WTC11 (cell line): Measurements from ENCODE around the gene CARMIL1.

ENCODE experiments used
- ATF2 ChIP-seq: sonication (generic); formaldehyde crosslinking; IDR thresholded peaks from 2 replicates; pipeline ENCODE4 v1.8.1; 2022; ENCODE audit warnings: low read depth, missing genetic modification reagents, borderline replicate concordance
- CTCF ChIP-seq: fragments of 200-600 bp; IDR thresholded peaks from 2 replicates; pipeline ENCODE4 v1.8.0; 2022; ENCODE audit warnings: antibody characterized with exemption
- ELF4 ChIP-seq: sonication (generic); formaldehyde crosslinking; IDR thresholded peaks from 2 replicates; pipeline ENCODE4 v1.8.1; 2022; ENCODE audit warnings: low read depth, mild to moderate bottlenecking, moderate library complexity, missing genetic modification reagents
- EMX1 ChIP-seq: fragments of 250-450 bp; sonication (Bioruptor Pico); IDR thresholded peaks from 2 replicates; pipeline ENCODE4 v1.8.0; 2021; ENCODE audit warnings: mild to moderate bottlenecking
- HMGXB4 ChIP-seq: sonication (generic); formaldehyde crosslinking; IDR thresholded peaks from 2 replicates; pipeline ENCODE4 v1.8.1; 2023; ENCODE audit warnings: mild to moderate bottlenecking, moderate library complexity, missing genetic modification reagents
- JUN ChIP-seq: sonication (generic); formaldehyde crosslinking; IDR thresholded peaks from 2 replicates; pipeline ENCODE4 v1.8.0; 2023; ENCODE audit warnings: mild to moderate bottlenecking, missing genetic modification reagents
- MAX ChIP-seq: sonication (generic); formaldehyde crosslinking; IDR thresholded peaks from 2 replicates; pipeline ENCODE4 v1.8.0; 2022; ENCODE audit warnings: mild to moderate bottlenecking, missing genetic modification reagents
- PREB ChIP-seq: sonication (generic); formaldehyde crosslinking; IDR thresholded peaks from 2 replicates; pipeline ENCODE4 v1.8.1; 2022; ENCODE audit warnings: mild to moderate bottlenecking, missing genetic modification reagents, moderate library complexity, borderline replicate concordance
- ZNF232 ChIP-seq: sonication (generic); formaldehyde crosslinking; IDR thresholded peaks from 2 replicates; pipeline ENCODE4 v1.8.0; 2022; ENCODE audit warnings: mild to moderate bottlenecking, missing genetic modification reagents

- TF ChIP-seq CTCF (no peak), HMGXB4 (CRISPR knock-in tag) (no peak), PREB (CRISPR knock-in tag) (no peak), ATF2 (no peak), ELF4 (no peak), EMX1 (CRISPR knock-in tag) (no peak), MAX (no peak), ZNF232 (CRISPR knock-in tag) (no peak), JUN (CRISPR knock-in tag) (no peak)
Observed at GRCh38 chr6:25239059-25239458, 40.1 kb upstream of the CARMIL1 start.
